NCI-H2081 treated with DMSO at 0.1 percent for 48 hours (cell line): ENCODE results near the gene PEAK1.

Experiments used
- DNase-seq: peaks from one replicate; lab custom pipeline; 2025; lab: John Stamatoyannopoulos, UW

Gene PEAK1

GRCh38 chr15:77060546-77060945, 359.4 kb downstream of the PEAK1 start:
- no peak for DNase-seq

DNA sequence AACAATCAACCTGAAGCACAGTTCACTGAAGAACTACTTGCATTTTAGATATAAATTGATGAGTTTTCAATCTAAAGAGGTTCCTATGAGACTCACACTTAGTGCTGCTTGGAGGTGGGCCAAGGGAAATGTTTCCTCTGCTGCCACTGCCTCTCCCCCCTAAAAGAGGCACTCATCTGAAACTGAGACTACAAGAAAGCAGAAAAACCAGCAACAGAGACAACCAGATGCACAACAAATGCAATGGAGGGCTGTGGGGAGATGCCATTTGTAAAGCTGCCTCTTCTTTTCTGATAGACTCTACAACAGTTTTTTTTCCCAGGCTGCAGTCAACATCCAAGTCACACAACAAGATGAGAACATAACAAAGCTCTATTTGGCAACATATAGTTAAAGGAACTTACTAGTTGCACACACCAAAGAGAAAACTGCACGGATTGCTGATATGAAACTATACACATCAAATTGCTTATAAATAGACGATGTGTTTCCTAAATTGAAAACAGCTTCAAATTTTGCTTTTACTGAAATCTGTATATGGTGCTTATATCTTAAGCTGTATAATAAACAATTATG, 360.0 kb downstream of the PEAK1 start:
- no peak for DNase-seq

GRCh38 chr15:77058468-77058867, 361.4 kb downstream of the PEAK1 start:
- DNase-seq = no peak

GRCh38 chr15:77057685-77058084, 362.2 kb downstream of the PEAK1 start:
- DNase-seq = no peak

DNA sequence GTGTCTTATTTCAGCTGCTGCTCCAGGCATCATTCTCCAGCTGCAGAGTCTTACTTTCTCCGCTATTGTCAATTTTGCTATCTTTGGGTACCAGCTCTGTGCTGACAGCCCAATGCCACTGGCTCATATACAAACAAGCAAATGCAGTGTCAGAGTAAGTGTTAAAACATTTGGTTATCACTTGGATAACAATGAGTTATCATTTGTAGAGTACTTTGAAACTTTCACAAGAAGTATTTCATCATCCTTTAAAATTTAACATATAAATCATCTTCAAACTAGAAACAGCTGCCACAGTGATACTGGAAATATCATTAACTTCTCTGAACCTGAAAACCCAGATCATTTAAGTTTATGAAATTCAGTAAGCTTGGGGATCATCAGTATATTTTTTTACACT, 362.8 kb downstream of the PEAK1 start:
- DNase-seq = no peak

- DNase-seq = no peak
Observed at GRCh38 chr15:77053709-77054108, 366.2 kb downstream of the PEAK1 start.

- no peak for DNase-seq
Observed at GRCh38 chr15:77052556-77052955, 367.3 kb downstream of the PEAK1 start.
